Activated CD8-positive, alpha-beta T cell treated with anti-CD3 and anti-CD28 coated beads for 36 hours (primary cell): ENCODE measurements around the gene MKI67. TPM values are rescaled to one million over a fixed set of nuclear protein-coding genes. Genes with fewer than 3 reads are reported as not detected.

Source experiments
- ATAC-seq: fragments of 200-7000 bp; cut with Tn5 transposase; one replicate; pipeline ENCODE4 v1.10.0; 2021; ENCODE audit warnings: mild to moderate bottlenecking, moderate library complexity
- CTCF ChIA-PET: fragments of 350-600 bp; sonication (Branson Sonifier 250); formaldehyde crosslinking; loops from one replicate; lab custom pipeline; 2021; ENCODE audit warnings: antibody characterized with exemption; lab: Charles Lee
- POLR2A ChIA-PET: fragments of 350-600 bp; sonication (Branson Sonifier 250); formaldehyde crosslinking; loops from one replicate; lab custom pipeline; 2021; ENCODE audit warnings: antibody characterized with exemption; lab: Charles Lee
- DNase-seq: peaks from one replicate; pipeline ENCODE4 v3.0.0-alpha.2; 2020
- H3K27ac Mint-ChIP-seq: one replicate; pipeline ENCODE4 v1.8.0; 2021; ENCODE audit warnings: mild to moderate bottlenecking, mixed read lengths
- H3K27me3 Mint-ChIP-seq: one replicate; pipeline ENCODE4 v1.8.0; 2021; ENCODE audit warnings: mixed read lengths
- H3K36me3 Mint-ChIP-seq: one replicate; pipeline ENCODE4 v1.8.0; 2021; ENCODE audit warnings: low read depth, mixed read lengths
- H3K4me1 Mint-ChIP-seq: one replicate; pipeline ENCODE4 v1.8.0; 2021; ENCODE audit warnings: low read depth, mixed read lengths
- H3K4me3 Mint-ChIP-seq: one replicate; pipeline ENCODE4 v1.8.0; 2021; ENCODE audit warnings: mild to moderate bottlenecking, moderate library complexity, mixed read lengths
- H3K9me3 Mint-ChIP-seq: one replicate; pipeline ENCODE4 v1.8.0; 2021; ENCODE audit warnings: mixed read lengths
- CTCF ChIP-seq: fragments of 200-600 bp; IDR thresholded peaks from one replicate; pipeline ENCODE4 v1.8.0; 2022; ENCODE audit warnings: antibody characterized with exemption, mild to moderate bottlenecking
- intact Hi-C: fragments of 100-400 bp; cut with micrococcal nuclease; formaldehyde crosslinking; loops from one replicate; pipeline ENCODE4 v1.10.0; 2022
- total RNA-seq, 2 experiments: library from RNA; stranded (reverse); gene quantifications; one replicate each; pipeline ENCODE4 v1.2.3, GENCODE V29; 2021

The MKI67 gene
- total RNA-seq, 2 experiments from 2014 or later, result 205 to 230 TPM

- Mint-ChIP-seq H3K9me3 (peaks cover 15% of the 10 kb centered on the region), H3K27me3 (no peaks in the 10 kb centered on the region), H3K4me1 (peaks cover 24% of the 10 kb centered on the region), H3K4me3 (peak overlapping the region; percentile 65), H3K36me3 (peaks cover 3% of the 10 kb centered on the region), H3K27ac (no peak overlapping the region)
- TF ChIP-seq CTCF, result peak; percentile 87
- POLR2A ChIA-PET, result interaction anchor here (1.2 to 3.2 kb wide), 3 partner anchors 25 to 86 kb away, joined by 3 to 13 read pairs (median 3); partner anchors contain the start of gene MKI67
- intact Hi-C loops, result no loop called here
- CTCF ChIA-PET, result interaction anchor here (0.9 to 2.6 kb wide), 22 partner anchors 10 to 243 kb away, joined by 3 to 14 read pairs (median 6); partner anchors contain the start of genes MKI67 and PTPRE
- DNase-seq (peak; percentile 77), ATAC-seq (peak; percentile 93)
Measured at GRCh38 chr10:128150045-128150493, 23.8 kb upstream of the MKI67 start.

GRCh38 chr10:128149267-128150014 is 23.2 kb upstream of the MKI67 start:
- POLR2A ChIA-PET, result interaction anchor here (1.3 to 3.2 kb wide), 3 partner anchors 24 to 68 kb away, joined by 3 to 13 read pairs (median 6); partner anchors contain the start of gene MKI67
- intact Hi-C loops, result loop anchor here (5.0 kb wide), 1 partner anchor 72 kb away; no protein-coding TSS in a partner anchor

GRCh38 chr10:128147669-128148068 is 21.4 kb upstream of the MKI67 start:
- no peak for TF ChIP-seq CTCF
- POLR2A ChIA-PET, result no interaction called here
- Mint-ChIP-seq H3K9me3 (peaks cover 16% of the 10 kb centered on the region), H3K36me3 (peaks cover 3% of the 10 kb centered on the region), H3K27me3 (no peaks in the 10 kb centered on the region), H3K4me3 (no peak overlapping the region), H3K27ac (no peak overlapping the region), H3K4me1 (peaks cover 31% of the 10 kb centered on the region)
- ATAC-seq (no peak), DNase-seq (no peak)
- intact Hi-C loops, result loop anchor here (5.0 kb wide), 1 partner anchor 70 kb away; no protein-coding TSS in a partner anchor
- CTCF ChIA-PET, result no interaction called here

More at GRCh38 chr10:128149267-128150014, 23.2 kb upstream of the MKI67 start:
- TF ChIP-seq CTCF, result no peak
- ATAC-seq, result no peak
- Mint-ChIP-seq H3K27me3 (no peaks in the 10 kb centered on the region), H3K4me1 (peaks cover 29% of the 10 kb centered on the region), H3K27ac (no peak overlapping the region), H3K9me3 (peaks cover 16% of the 10 kb centered on the region), H3K4me3 (peak overlapping the region; percentile 46), H3K36me3 (peaks cover 3% of the 10 kb centered on the region)
- CTCF ChIA-PET, result interaction anchor here (0.6 to 2.6 kb wide), 19 partner anchors 13 to 158 kb away, joined by 3 to 14 read pairs (median 4); partner anchors contain the start of gene MKI67
- no peak for DNase-seq

GRCh38 chr10:128147064-128147463 is 20.8 kb upstream of the MKI67 start:
- intact Hi-C loops, result loop anchor here (5.0 kb wide), 1 partner anchor 70 kb away; no protein-coding TSS in a partner anchor
- ChIA-PET POLR2A (interaction anchor here (0.8 to 1.0 kb wide), 3 partner anchors 20 to 83 kb away, joined by 3 to 4 read pairs (median 3); no protein-coding TSS in a partner anchor), CTCF (interaction anchor here (1.0 to 2.5 kb wide), 2 partner anchors 9 to 111 kb away, joined by 3 to 8 read pairs; no protein-coding TSS in a partner anchor)
- peaks cover 16% of the 10 kb centered on the region for H3K9me3 Mint-ChIP-seq
- peaks cover 31% of the 10 kb centered on the region for H3K4me1 Mint-ChIP-seq
- TF ChIP-seq CTCF, result no peak
- no peaks in the 10 kb centered on the region for H3K27me3 Mint-ChIP-seq
- DNase-seq (peak; percentile 45), ATAC-seq (peak; percentile 54)
- peaks cover 3% of the 10 kb centered on the region for H3K36me3 Mint-ChIP-seq
- no peak overlapping the region for H3K4me3 Mint-ChIP-seq
- peak overlapping the region; percentile 75 for H3K27ac Mint-ChIP-seq
